SK-N-SH treated with all-trans-retinoic acid at 6 μM for 48 hours (cell line): Measurements from ENCODE around the gene GLYR1.

Experiments used
- ATAC-seq: fragments of 200-7000 bp; cut with Tn5 transposase; 3 replicates; pipeline ENCODE4 v1.9.1; 2020; ENCODE audit warnings: mild to moderate bottlenecking, moderate library complexity
- ARNTL ChIP-seq: fragments of 450-650 bp; formaldehyde crosslinking; IDR thresholded peaks from 2 replicates; pipeline ENCODE4 v1.5.0; 2020; ENCODE audit warnings: low read depth, mild to moderate bottlenecking, moderate library complexity, borderline replicate concordance
- BACH2 ChIP-seq: fragments of 250-450 bp; sonication (Bioruptor Pico); IDR thresholded peaks from 2 replicates; pipeline ENCODE4 v1.9.0; 2021; ENCODE audit warnings: mild to moderate bottlenecking, borderline replicate concordance
- CSDC2 ChIP-seq: fragments of 250-450 bp; sonication (Bioruptor Pico); IDR thresholded peaks from 2 replicates; pipeline ENCODE4 v1.5.0; 2020; ENCODE audit warnings: mild to moderate bottlenecking, moderate library complexity
- ESRRG ChIP-seq: fragments of 250-450 bp; sonication (Bioruptor Pico); IDR thresholded peaks from 2 replicates; pipeline ENCODE4 v1.6.1; 2021; ENCODE audit warnings: mild to moderate bottlenecking
- GLIS3 ChIP-seq: fragments of 250-450 bp; sonication (Bioruptor Pico); IDR thresholded peaks from 2 replicates; pipeline ENCODE4 v1.5.0; 2020; ENCODE audit warnings: mild to moderate bottlenecking, moderate library complexity
- ISL1 ChIP-seq: fragments of 250-450 bp; sonication (Bioruptor Pico); IDR thresholded peaks from 2 replicates; pipeline ENCODE4 v2.1.2; 2022; ENCODE audit warnings: mild to moderate bottlenecking, moderate library complexity
- OSR1 ChIP-seq: fragments of 250-450 bp; sonication (Bioruptor Pico); IDR thresholded peaks from 2 replicates; pipeline ENCODE4 v1.8.0; 2022; ENCODE audit warnings: moderate library complexity, mild to moderate bottlenecking, inconsistent platforms
- PPARA ChIP-seq: fragments of 250-450 bp; sonication (Bioruptor Pico); IDR thresholded peaks from 2 replicates; pipeline ENCODE4 v1.5.0; 2020; ENCODE audit warnings: mild to moderate bottlenecking, borderline replicate concordance
- RARB ChIP-seq: fragments of 250-450 bp; sonication (Bioruptor Pico); IDR thresholded peaks from 2 replicates; pipeline ENCODE4 v1.8.0; 2021; ENCODE audit warnings: mild to moderate bottlenecking, moderate library complexity
- SNAI2 ChIP-seq: fragments of 250-450 bp; sonication (Bioruptor Pico); IDR thresholded peaks from 2 replicates; pipeline ENCODE4 v1.5.0; 2020; ENCODE audit warnings: mild to moderate bottlenecking, moderate library complexity
- TCF4 ChIP-seq: fragments of 250-450 bp; sonication (Bioruptor Pico); IDR thresholded peaks from 2 replicates; pipeline ENCODE4 v1.8.0; 2021; ENCODE audit warnings: mild to moderate bottlenecking, moderate library complexity, borderline replicate concordance
- TOX ChIP-seq: fragments of 250-450 bp; sonication (Bioruptor Pico); IDR thresholded peaks from 2 replicates; pipeline ENCODE4 v1.8.0; 2021; ENCODE audit warnings: mild to moderate bottlenecking, moderate library complexity, borderline replicate concordance
- ZC3H10 ChIP-seq: fragments of 250-450 bp; sonication (Bioruptor Pico); IDR thresholded peaks from 2 replicates; pipeline ENCODE4 v1.5.1; 2021; ENCODE audit warnings: mild to moderate bottlenecking, moderate library complexity
- ZFP3 ChIP-seq: fragments of 250-450 bp; sonication (Bioruptor Pico); IDR thresholded peaks from 2 replicates; pipeline ENCODE4 v1.5.0; 2020; ENCODE audit warnings: mild to moderate bottlenecking, moderate library complexity
- ZFP30 ChIP-seq: fragments of 450-650 bp; formaldehyde crosslinking; IDR thresholded peaks from 2 replicates; pipeline ENCODE4 v1.5.0; 2022; ENCODE audit warnings: mild to moderate bottlenecking, moderate library complexity
- ZNF565 ChIP-seq: fragments of 450-650 bp; formaldehyde crosslinking; conservative IDR thresholded peaks from 2 replicates; pipeline ENCODE4 v1.5.0; 2020; ENCODE audit warnings: low read depth, mild to moderate bottlenecking, moderate library complexity
- ZNF70 ChIP-seq: fragments of 450-650 bp; formaldehyde crosslinking; IDR thresholded peaks from 2 replicates; pipeline ENCODE4 v1.5.0; 2020; ENCODE audit warnings: mild to moderate bottlenecking, moderate library complexity
- TF ChIP-seq, protein P1 (sequence below): fragments of 250-450 bp; sonication (Bioruptor Pico); IDR thresholded peaks from 2 replicates; pipeline ENCODE4 v1.8.0; 2020; ENCODE audit warnings: mild to moderate bottlenecking, moderate library complexity, borderline replicate concordance
- TF ChIP-seq, protein P2 (sequence below): fragments of 250-450 bp; sonication (Bioruptor Pico); IDR thresholded peaks from 2 replicates; pipeline ENCODE4 v1.5.1; 2021; ENCODE audit warnings: mild to moderate bottlenecking, moderate library complexity
- TF ChIP-seq, protein P3 (sequence below): fragments of 250-450 bp; sonication (Bioruptor Pico); IDR thresholded peaks from 2 replicates; pipeline ENCODE4 v1.5.0; 2020; ENCODE audit warnings: mild to moderate bottlenecking, moderate library complexity

GLYR1 gene

DNA sequence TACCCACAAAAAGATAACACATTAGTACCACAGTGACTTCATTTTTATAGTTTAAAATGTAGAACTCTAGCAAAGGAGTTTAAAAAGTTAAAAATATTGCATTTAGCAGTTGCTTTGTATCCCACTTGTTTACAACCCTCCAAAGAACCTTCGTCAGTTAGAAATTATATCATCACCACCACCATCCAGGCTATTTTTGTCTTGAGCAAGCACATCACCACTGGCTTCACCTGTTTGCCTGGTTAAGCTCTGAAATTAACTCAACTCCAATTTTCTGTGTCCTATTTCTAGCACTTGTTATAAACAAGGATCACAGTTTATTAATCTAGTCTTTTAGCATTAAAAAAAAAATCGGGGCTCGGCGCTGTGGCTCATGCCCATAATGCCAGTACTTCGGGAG, 6.1 kb downstream of the GLYR1 start:
- ATAC-seq: no peak

DNA sequence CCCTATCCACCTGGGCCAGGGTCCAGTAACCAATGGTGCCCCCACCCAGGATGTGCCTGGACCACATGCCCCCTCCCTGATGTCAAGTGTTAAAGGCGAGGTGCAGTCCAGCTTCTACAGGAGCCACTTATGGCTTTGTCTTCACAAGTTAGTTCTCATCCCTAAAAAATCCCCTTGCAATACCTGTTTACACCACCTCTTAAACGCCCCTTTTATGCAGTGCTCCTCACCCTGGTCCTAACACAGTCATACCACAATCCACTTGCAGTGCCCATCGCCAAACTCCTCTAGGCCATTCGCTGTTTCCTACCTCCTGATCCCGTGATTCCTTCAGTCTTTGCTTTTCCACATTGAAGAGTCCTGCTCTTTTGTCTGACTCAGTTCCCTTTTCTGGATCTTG, 7.1 kb downstream of the GLYR1 start:
- ATAC-seq: no peak
- TF ChIP-seq TOX (CRISPR knock-in tag): no peak
- no peak for TF ChIP-seq ZNF70 (CRISPR knock-in tag)
- no peak for TF ChIP-seq ZFP30
- no peak for TF ChIP-seq ESRRG (CRISPR knock-in tag)
- TF ChIP-seq OSR1 (CRISPR knock-in tag): no peak

More for the DNA sequence above, 6.1 kb downstream of the GLYR1 start:
- TF ChIP-seq BACH2 (CRISPR knock-in tag) (no peak), TCF4 (CRISPR knock-in tag) (no peak), ISL1 (CRISPR knock-in tag) (no peak), TOX (CRISPR knock-in tag) (no peak), ZNF70 (CRISPR knock-in tag) (no peak), ZFP3 (CRISPR knock-in tag) (no peak), ZNF565 (CRISPR knock-in tag) (no peak), ZC3H10 (CRISPR knock-in tag) (no peak), RARB (CRISPR knock-in tag) (no peak)
- TF ChIP-seq, protein P1, sequence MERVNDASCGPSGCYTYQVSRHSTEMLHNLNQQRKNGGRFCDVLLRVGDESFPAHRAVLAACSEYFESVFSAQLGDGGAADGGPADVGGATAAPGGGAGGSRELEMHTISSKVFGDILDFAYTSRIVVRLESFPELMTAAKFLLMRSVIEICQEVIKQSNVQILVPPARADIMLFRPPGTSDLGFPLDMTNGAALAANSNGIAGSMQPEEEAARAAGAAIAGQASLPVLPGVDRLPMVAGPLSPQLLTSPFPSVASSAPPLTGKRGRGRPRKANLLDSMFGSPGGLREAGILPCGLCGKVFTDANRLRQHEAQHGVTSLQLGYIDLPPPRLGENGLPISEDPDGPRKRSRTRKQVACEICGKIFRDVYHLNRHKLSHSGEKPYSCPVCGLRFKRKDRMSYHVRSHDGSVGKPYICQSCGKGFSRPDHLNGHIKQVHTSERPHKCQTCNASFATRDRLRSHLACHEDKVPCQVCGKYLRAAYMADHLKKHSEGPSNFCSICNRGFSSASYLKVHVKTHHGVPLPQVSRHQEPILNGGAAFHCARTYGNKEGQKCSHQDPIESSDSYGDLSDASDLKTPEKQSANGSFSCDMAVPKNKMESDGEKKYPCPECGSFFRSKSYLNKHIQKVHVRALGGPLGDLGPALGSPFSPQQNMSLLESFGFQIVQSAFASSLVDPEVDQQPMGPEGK (CRISPR knock-in tag): no peak
- TF ChIP-seq, protein P2, sequence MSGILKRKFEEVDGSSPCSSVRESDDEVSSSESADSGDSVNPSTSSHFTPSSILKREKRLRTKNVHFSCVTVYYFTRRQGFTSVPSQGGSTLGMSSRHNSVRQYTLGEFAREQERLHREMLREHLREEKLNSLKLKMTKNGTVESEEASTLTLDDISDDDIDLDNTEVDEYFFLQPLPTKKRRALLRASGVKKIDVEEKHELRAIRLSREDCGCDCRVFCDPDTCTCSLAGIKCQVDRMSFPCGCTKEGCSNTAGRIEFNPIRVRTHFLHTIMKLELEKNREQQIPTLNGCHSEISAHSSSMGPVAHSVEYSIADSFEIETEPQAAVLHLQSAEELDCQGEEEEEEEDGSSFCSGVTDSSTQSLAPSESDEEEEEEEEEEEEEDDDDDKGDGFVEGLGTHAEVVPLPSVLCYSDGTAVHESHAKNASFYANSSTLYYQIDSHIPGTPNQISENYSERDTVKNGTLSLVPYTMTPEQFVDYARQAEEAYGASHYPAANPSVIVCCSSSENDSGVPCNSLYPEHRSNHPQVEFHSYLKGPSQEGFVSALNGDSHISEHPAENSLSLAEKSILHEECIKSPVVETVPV (CRISPR knock-in tag): no peak

DNA sequence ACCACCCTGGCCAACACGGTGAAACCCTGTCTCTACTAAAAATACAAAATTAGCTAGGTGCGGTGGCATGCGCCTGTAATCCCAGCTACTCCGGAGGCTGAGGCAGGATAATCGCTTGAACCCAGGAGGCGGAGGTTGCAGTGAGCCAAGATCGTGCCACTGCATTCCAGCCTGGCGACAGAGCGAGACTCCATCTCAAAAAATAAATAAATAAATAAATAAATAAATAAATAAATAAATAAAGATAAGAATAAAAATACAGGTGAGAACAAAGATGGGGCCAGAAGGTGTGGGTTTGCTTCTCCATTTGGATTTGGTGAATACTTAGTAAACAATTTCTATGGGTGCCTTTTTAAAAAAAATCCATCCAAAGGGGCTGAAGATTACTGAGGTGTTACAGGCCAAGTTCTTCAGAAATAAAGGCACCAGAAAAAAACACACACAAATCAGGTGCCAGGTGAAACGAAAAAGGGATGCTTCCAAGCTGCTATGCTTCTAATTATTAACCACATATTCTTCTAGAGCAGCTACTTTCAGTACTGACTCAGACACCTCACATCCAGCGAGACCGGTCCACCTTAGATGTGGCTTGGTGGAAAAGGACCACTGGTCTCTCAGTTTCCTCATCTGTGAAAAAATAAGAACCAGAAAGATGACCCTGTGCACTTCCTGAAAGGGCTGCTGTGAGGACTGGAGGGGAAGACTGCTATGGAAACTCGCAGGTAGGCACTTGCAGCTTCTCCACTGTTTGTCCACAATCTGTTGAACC, 9.2 kb downstream of the GLYR1 start:
- TF ChIP-seq, protein P3, sequence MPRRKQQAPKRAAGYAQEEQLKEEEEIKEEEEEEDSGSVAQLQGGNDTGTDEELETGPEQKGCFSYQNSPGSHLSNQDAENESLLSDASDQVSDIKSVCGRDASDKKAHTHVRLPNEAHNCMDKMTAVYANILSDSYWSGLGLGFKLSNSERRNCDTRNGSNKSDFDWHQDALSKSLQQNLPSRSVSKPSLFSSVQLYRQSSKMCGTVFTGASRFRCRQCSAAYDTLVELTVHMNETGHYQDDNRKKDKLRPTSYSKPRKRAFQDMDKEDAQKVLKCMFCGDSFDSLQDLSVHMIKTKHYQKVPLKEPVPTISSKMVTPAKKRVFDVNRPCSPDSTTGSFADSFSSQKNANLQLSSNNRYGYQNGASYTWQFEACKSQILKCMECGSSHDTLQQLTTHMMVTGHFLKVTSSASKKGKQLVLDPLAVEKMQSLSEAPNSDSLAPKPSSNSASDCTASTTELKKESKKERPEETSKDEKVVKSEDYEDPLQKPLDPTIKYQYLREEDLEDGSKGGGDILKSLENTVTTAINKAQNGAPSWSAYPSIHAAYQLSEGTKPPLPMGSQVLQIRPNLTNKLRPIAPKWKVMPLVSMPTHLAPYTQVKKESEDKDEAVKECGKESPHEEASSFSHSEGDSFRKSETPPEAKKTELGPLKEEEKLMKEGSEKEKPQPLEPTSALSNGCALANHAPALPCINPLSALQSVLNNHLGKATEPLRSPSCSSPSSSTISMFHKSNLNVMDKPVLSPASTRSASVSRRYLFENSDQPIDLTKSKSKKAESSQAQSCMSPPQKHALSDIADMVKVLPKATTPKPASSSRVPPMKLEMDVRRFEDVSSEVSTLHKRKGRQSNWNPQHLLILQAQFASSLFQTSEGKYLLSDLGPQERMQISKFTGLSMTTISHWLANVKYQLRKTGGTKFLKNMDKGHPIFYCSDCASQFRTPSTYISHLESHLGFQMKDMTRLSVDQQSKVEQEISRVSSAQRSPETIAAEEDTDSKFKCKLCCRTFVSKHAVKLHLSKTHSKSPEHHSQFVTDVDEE (CRISPR knock-in tag): no peak
- no peak for TF ChIP-seq PPARA (CRISPR knock-in tag)
- no peak for TF ChIP-seq CSDC2
- TF ChIP-seq ZNF565 (CRISPR knock-in tag): no peak
- no peak for TF ChIP-seq BACH2 (CRISPR knock-in tag)
- no peak for TF ChIP-seq ZNF70 (CRISPR knock-in tag)
- no peak for TF ChIP-seq ESRRG (CRISPR knock-in tag)
- TF ChIP-seq ISL1 (CRISPR knock-in tag): no peak
- no peak for TF ChIP-seq SNAI2 (CRISPR knock-in tag)
- no peak for TF ChIP-seq GLIS3 (CRISPR knock-in tag)
- TF ChIP-seq TCF4 (CRISPR knock-in tag): no peak
- no peak for ATAC-seq

DNA sequence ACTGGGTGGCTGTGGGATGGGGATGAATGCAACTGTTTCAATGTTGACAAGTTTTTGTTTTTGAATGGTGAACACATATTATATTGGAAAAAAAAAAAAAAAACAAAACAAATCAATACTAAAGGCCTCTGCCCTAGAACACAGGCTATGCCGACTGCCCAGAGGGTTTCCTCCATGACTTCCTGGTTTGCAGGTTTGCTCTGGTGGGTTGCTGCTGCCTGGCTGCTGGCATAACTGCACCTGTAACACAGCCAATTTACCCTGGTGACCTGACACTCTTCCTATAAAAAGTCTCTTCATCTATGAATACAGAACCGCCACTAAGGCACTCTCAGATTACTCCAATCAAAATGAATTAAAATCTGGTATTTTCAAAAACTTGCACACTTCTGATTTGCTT, 10.4 kb downstream of the GLYR1 start:
- no peak for ATAC-seq
- TF ChIP-seq, protein P2 (CRISPR knock-in tag): no peak
- TF ChIP-seq, protein P3 (CRISPR knock-in tag): no peak
- TF ChIP-seq CSDC2: no peak
- TF ChIP-seq ZFP3 (CRISPR knock-in tag): no peak
- TF ChIP-seq ESRRG (CRISPR knock-in tag): no peak
- TF ChIP-seq ZC3H10 (CRISPR knock-in tag): no peak
- no peak for TF ChIP-seq SNAI2 (CRISPR knock-in tag)
- TF ChIP-seq RARB (CRISPR knock-in tag): no peak
- TF ChIP-seq, protein P1 (CRISPR knock-in tag): no peak
- TF ChIP-seq PPARA (CRISPR knock-in tag): no peak
- TF ChIP-seq ZNF70 (CRISPR knock-in tag): no peak
- no peak for TF ChIP-seq ARNTL (CRISPR knock-in tag)
- no peak for TF ChIP-seq BACH2 (CRISPR knock-in tag)
